ENCODE measurements around the gene MRM1. TPM values are rescaled to one million over a fixed set of nuclear protein-coding genes. Genes with fewer than 3 reads are reported as not detected.

Gene MRM1
- total RNA-seq = 10 to 100 TPM in 3 of 8 experiments, 1 to 10 TPM in 5; 2.3 to 15.1 (median 3.8) TPM

DNA sequence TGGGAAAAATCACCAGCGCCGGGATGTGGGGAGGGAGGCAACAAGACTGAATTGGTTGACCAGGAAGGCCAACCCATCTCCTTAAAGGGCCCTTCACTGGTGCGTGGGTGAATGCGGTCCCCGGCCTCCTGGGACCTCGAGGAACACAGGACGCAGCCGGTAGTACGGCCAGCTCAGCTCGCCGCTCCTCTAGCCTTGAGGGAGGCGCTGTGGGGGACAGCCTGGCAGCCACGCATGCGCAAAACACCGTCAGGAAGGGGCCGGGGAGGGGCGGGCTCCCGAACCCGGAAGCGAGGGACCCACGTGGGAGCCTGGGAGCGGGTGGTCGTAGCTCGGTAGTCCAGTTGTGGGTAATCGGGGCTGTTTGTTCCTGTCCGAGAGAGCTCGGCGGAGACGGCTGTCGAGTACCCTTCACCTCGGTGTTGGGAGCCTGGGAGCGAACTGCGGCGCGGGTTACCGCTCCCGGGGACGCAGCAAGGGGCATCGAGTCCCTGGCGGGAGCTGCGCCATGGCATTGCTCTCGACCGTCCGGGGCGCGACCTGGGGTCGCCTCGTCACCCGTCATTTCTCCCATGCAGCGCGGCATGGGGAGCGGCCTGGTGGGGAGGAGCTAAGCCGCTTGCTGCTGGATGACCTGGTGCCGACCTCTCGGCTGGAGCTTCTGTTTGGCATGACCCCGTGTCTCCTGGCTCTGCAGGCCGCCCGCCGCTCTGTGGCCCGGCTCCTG lies at the start of gene MRM1:
MRM1 (plus strand) TSS at position 281 of the 727 bp plus-strand sequence; CDS start at position 509, 228 bp downstream.
- in situ Hi-C loops (cut with MboI; ENCODE audit: low pct_unique_long_range_greater_than_20kb in 2 of 9, low sequenced_read_pairs in 9 of 9, unreplicated experiment in 9 of 9) = loop anchor here in 6 of 9 experiments (25.0 kb wide), 4 partner anchors 461 to 761 kb away; no protein-coding TSS in a partner anchor

DNA sequence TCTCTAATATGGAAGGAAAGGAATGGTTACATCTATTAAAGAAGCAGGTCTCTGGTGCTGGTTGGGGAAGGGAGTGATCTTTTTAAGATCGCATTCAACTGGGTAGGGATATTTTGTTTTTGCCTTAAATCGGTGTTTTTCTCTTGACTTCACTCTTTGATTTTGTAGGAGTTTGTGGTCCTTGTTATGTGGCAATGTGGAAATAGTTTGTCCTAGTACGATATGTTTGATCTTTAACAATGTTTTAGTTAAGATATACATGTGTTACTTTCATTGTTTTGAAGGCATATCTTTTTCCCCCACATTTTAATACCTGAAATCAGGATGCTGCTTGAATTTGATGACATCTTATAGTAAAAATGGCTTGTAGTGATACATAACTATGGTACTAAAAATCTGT lies 47.9 kb upstream of the MRM1 start:
- in situ Hi-C loops (cut with MboI; ENCODE audit: low pct_unique_long_range_greater_than_20kb in 2 of 9, low sequenced_read_pairs in 9 of 9, unreplicated experiment in 9 of 9) = no loop called here
- WGBS, 10 experiments = 33 to 100% (median 96%) methylated on average over 1 to 3 of the region's 3 CpGs
- Histone ChIP-seq H3K4me1 (replicated peaks in 1 of 2) (no peaks in the 10 kb centered on the region), H3K4me3 (no peak overlapping the region), H3K27ac (no peak overlapping the region)
- ATAC-seq (replicated peaks in 6 of 8) = no peak

More for the DNA sequence above, at the start of gene MRM1:
- ATAC-seq (replicated peaks in 6 of 8) = peak; percentile 85 to 94 (median 92)
- H3K27ac ChIP-seq = peak within 1 kb of the TSS; percentile 54 to 55
- H3K4me1 ChIP-seq (replicated peaks in 1 of 2) = peaks cover 9 to 12% of the 10 kb centered on the region in 2 donors
- 0 to 1% (median 0%) methylated on average over 2 to 33 of the region's 60 CpGs; no CpG with 5 or more reads in 5 of the 10 experiments for WGBS, 10 experiments
- peak within 1 kb of the TSS; percentile 46 to 84 (median 80) for H3K4me3 ChIP-seq

GRCh38 chr17:36566081-36566480 lies 35.3 kb upstream of the MRM1 start:
- Histone ChIP-seq H3K4me1 (replicated peaks in 1 of 2) (no peaks in the 10 kb centered on the region), H3K4me3 (no peak overlapping the region), H3K27ac (no peak overlapping the region)
- ATAC-seq (replicated peaks in 6 of 8) = no peak
- 80 to 100% (median 97%) methylated on average over 1 to 4 of the region's 4 CpGs; no CpG with 5 or more reads in 4 of the 10 experiments for WGBS, 10 experiments
- in situ Hi-C loops (cut with MboI; ENCODE audit: low pct_unique_long_range_greater_than_20kb in 2 of 9, low sequenced_read_pairs in 9 of 9, unreplicated experiment in 9 of 9) = no loop called here

DNA sequence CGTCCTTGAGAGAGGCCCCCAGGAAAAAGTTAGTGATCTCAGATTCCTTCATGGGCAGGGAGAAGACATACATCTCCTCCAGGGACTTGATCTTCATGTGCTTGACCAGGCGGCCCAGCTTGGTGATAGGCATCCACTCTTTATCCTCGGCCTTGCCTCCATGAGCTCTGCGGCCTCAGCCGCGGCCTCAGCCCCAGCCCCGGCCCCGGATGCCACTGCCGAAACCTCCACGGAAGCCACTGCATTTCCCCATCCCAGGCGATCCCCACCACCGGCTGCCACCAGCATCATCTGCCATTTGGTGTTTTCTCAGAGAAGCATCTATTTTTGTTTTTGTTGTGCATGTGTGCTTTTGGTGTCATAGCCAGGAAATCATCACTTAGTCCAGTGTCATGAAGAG lies 26.4 kb upstream of the MRM1 start:
- WGBS, 10 experiments = 50 to 100% (median 95%) methylated on average over 1 to 6 of the region's 12 CpGs; no CpG with 5 or more reads in 4 of the 10 experiments
- Histone ChIP-seq H3K27ac (no peak overlapping the region), H3K4me1 (replicated peaks in 1 of 2) (no peaks in the 10 kb centered on the region), H3K4me3 (no peak overlapping the region)
- ATAC-seq (replicated peaks in 6 of 8) = no peak
- in situ Hi-C loops (cut with MboI; ENCODE audit: low pct_unique_long_range_greater_than_20kb in 2 of 9, low sequenced_read_pairs in 9 of 9, unreplicated experiment in 9 of 9) = no loop called here

DNA sequence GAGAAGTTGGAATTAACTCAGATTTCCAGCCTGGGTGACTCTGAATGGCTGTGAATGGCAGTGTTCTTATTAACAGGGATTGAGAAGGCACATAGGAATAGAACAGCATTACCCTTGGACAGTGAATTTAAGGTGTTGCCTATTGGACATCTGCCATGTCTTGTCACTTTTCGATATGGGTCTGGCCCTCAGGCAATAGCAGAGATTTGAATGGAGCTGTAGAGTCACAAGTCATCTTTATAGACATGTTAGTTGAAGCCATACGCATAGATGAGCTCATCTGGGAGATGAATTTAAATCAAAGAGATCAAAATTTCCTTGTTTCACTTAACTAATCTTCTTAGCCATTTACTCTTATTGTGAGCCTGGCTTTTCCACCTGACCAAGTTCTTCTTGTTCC lies 24.6 kb upstream of the MRM1 start:
- in situ Hi-C loops (cut with MboI; ENCODE audit: low pct_unique_long_range_greater_than_20kb in 2 of 9, low sequenced_read_pairs in 9 of 9, unreplicated experiment in 9 of 9) = no loop called here
- Histone ChIP-seq H3K4me1 (replicated peaks in 1 of 2) (no peaks in the 10 kb centered on the region), H3K27ac (no peak overlapping the region), H3K4me3 (no peak overlapping the region)
- peak in 3 of 8 experiments; percentile 82 to 94 (median 93) for ATAC-seq (replicated peaks in 6 of 8)
- 8 to 100% (median 90%) methylated on average over 1 to 2 of the region's 2 CpGs; no CpG with 5 or more reads in 1 of the 10 experiments for WGBS, 10 experiments

GRCh38 chr17:36578671-36579070 lies 22.7 kb upstream of the MRM1 start:
- WGBS, 10 experiments = 80 to 100% (median 100%) methylated on average over 1 to 2 of the region's 2 CpGs; no CpG with 5 or more reads in 1 of the 10 experiments
- no peak overlapping the region for H3K27ac ChIP-seq
- H3K4me1 ChIP-seq (replicated peaks in 1 of 2) = no peaks in the 10 kb centered on the region
- H3K4me3 ChIP-seq = no peak overlapping the region
- in situ Hi-C loops (cut with MboI; ENCODE audit: low pct_unique_long_range_greater_than_20kb in 2 of 9, low sequenced_read_pairs in 9 of 9, unreplicated experiment in 9 of 9) = no loop called here
- ATAC-seq (replicated peaks in 6 of 8) = no peak

DNA sequence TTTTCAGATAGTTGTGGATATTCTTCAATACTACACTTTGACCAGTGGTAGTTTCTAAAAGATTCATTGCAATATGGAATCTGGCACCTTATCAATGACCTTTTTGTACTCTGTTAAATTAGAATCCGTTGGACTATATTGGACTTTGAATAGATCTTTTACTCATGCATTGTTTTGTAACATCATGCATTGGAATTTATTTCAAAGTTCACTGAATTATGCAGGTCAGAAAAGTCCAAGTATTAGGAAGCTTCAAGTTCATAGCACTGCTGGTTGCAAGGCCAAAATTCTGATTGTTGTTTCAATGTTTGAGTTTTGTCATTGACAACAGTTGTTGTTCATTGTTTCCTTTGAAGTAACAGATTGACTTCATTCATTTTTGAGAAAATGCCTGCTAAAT lies 17.6 kb upstream of the MRM1 start:
- in situ Hi-C loops (cut with MboI; ENCODE audit: low pct_unique_long_range_greater_than_20kb in 2 of 9, low sequenced_read_pairs in 9 of 9, unreplicated experiment in 9 of 9) = no loop called here

DNA sequence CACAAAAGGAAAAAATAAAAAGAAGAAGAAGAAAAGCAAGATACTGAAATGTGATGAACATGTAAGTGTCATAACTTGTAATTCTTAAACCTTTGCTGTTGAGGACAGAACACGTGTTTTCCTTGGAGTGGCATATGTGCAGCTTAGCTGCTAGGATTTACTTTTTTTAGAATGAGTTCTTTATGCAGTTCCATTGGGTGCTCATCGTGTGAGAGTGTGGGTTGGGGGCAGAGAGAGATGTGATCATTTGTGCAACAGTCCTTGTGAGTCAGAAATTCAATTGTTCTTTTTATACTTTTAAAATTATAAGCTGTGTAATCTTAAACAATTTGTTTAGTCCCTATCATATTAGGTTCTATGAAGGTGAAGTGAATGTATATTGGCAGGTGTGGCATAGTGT lies 15.2 kb upstream of the MRM1 start:
- no peak overlapping the region for H3K4me3 ChIP-seq
- no peak for ATAC-seq (replicated peaks in 6 of 8)
- 33 to 100% (median 96%) methylated on average over 1 to 2 of the region's 2 CpGs for WGBS, 10 experiments
- in situ Hi-C loops (cut with MboI; ENCODE audit: low pct_unique_long_range_greater_than_20kb in 2 of 9, low sequenced_read_pairs in 9 of 9, unreplicated experiment in 9 of 9) = no loop called here
- no peak overlapping the region for H3K27ac ChIP-seq
- H3K4me1 ChIP-seq (replicated peaks in 1 of 2) = peaks cover 0 to under 1% of the 10 kb centered on the region in 2 donors

More for the DNA sequence above, 17.6 kb upstream of the MRM1 start:
- Histone ChIP-seq H3K4me3 (no peak overlapping the region), H3K27ac (no peak overlapping the region), H3K4me1 (replicated peaks in 1 of 2) (no peaks in the 10 kb centered on the region)
- WGBS, 10 experiments = 0 to 100% (median 88%) methylated on average over 1 of the region's 1 CpG; no CpG with 5 or more reads in 5 of the 10 experiments
- no peak for ATAC-seq (replicated peaks in 6 of 8)

DNA sequence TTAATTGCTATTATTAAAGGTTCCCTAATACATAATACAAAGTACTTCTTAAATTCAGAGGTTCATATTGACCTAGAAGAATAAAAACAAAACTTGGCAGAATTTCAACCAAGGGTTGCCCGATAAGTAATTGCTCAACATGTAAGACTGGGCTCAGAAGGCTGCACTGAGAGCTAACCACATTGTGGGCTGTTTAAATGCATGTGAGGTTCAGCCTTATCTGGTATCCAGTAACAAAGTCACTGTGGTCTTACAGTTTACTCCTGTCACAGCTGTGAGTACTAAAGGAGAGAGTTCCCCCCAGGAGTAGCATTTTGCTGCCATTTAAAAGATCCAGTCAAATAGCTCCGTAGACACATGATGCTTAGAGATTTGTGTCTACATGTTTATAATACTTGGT lies 11.3 kb upstream of the MRM1 start:
- no peak overlapping the region for H3K4me3 ChIP-seq
- no peak for ATAC-seq (replicated peaks in 6 of 8)
- H3K27ac ChIP-seq = no peak overlapping the region
- peaks cover 5 to 11% of the 10 kb centered on the region in 2 donors for H3K4me1 ChIP-seq (replicated peaks in 1 of 2)
- in situ Hi-C loops (cut with MboI; ENCODE audit: low pct_unique_long_range_greater_than_20kb in 2 of 9, low sequenced_read_pairs in 9 of 9, unreplicated experiment in 9 of 9) = no loop called here
- WGBS, 10 experiments = 71 to 100% (median 94%) methylated on average over 1 to 2 of the region's 2 CpGs; no CpG with 5 or more reads in 2 of the 10 experiments

DNA sequence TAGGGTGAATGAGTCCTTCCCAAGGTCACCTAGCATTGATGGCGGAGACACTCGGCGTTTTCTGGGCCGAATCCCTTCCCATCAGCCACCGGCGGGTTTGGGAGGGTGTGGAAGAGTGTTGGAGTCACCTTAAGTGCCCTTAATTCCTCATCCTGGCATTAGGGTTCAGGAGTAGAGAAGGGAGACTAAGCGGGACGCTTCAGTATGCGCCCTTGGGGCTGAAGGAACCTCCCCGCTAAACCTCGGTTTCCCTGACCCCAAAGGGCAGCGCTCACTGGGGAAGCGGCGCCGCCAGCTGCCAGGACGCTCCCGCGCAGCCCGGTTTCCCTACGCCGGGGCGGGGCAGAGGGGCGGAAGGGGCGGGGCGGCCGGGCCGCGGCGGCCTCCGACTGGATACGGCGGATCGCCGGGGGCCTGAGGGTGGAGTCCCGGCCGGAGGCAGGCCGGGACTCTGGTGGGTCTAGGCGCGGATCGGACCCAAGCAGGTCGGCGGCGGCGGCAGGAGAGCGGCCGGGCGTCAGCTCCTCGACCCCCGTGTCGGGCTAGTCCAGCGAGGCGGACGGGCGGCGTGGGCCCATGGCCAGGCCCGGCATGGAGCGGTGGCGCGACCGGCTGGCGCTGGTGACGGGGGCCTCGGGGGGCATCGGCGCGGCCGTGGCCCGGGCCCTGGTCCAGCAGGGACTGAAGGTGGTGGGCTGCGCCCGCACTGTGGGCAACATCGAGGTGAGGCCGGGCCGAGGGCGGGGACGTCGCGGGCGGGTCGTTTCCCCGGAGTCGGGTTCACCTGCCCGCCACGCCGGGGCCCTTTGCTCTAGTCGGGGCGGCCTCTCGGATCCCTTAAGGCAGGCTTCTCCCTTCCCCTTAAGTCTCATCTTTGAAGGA lies 9.7 kb upstream of the MRM1 start, which contains the start of gene DHRS11:
DHRS11 (plus strand) TSS at position 446 of the 882 bp plus-strand sequence; CDS start at position 577, 131 bp downstream.
- H3K27ac ChIP-seq = peak within 1 kb of the TSS; percentile 39 to 54
- in situ Hi-C loops (cut with MboI; ENCODE audit: low pct_unique_long_range_greater_than_20kb in 2 of 9, low sequenced_read_pairs in 9 of 9, unreplicated experiment in 9 of 9) = no loop called here
- WGBS, 10 experiments = 0 to 20% (median 16%) methylated on average over 1 to 16 of the region's 87 CpGs; no CpG with 5 or more reads in 6 of the 10 experiments

DNA sequence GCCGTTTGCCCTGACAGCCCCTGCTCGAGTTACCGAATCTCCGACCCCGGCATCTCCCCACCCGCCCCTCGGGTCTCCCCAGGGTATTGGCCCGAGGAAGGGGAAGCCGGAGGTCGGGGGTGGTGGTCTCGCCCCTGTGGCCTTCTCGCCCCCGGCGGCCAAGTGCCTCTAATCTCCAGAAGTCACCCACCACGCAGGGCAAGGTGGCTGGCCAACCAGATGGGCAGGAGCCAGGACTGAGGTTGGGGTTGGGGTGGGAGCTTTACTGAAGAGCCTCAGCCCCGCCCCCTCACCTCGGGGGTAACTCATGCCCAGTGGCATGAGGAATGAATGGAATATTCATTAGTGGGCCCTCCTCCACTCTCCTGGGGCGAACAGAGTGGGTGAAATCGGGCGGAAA lies 9.1 kb upstream of the MRM1 start:
- Histone ChIP-seq H3K4me1 (replicated peaks in 1 of 2) (peaks cover 5 to 11% of the 10 kb centered on the region in 2 donors), H3K27ac (peak overlapping the region in 1 of 2 donors; percentile 54), H3K4me3 (peak overlapping the region; percentile 50 to 90 (median 74))
- in situ Hi-C loops (cut with MboI; ENCODE audit: low pct_unique_long_range_greater_than_20kb in 2 of 9, low sequenced_read_pairs in 9 of 9, unreplicated experiment in 9 of 9) = no loop called here
- WGBS, 10 experiments = 0 to 4% (median 0%) methylated on average over 1 to 4 of the region's 20 CpGs; no CpG with 5 or more reads in 7 of the 10 experiments
- ATAC-seq (replicated peaks in 6 of 8) = peak; percentile 15 to 62 (median 37)

More for the DNA sequence above, 9.7 kb upstream of the MRM1 start, which contains the start of gene DHRS11:
- peaks cover 5 to 11% of the 10 kb centered on the region in 2 donors for H3K4me1 ChIP-seq (replicated peaks in 1 of 2)
- peak; percentile 88 to 95 (median 92) for ATAC-seq (replicated peaks in 6 of 8)
- peak within 1 kb of the TSS; percentile 50 to 90 (median 74) for H3K4me3 ChIP-seq

- peak in 2 of 8 experiments; percentile 9 to 10 for ATAC-seq (replicated peaks in 6 of 8)
Observed at GRCh38 chr17:36592716-36593321, 8.6 kb upstream of the MRM1 start.

More at GRCh38 chr17:36592716-36593321, 8.6 kb upstream of the MRM1 start:
- in situ Hi-C loops (cut with MboI; ENCODE audit: low pct_unique_long_range_greater_than_20kb in 2 of 9, low sequenced_read_pairs in 9 of 9, unreplicated experiment in 9 of 9) = no loop called here
- peak overlapping the region; percentile 50 to 90 (median 74) for H3K4me3 ChIP-seq
- H3K4me1 ChIP-seq (replicated peaks in 1 of 2) = peaks cover 5 to 11% of the 10 kb centered on the region in 2 donors
- H3K27ac ChIP-seq = no peak overlapping the region
- 0 to 50% (median 0%) methylated on average over 1 to 2 of the region's 4 CpGs; no CpG with 5 or more reads in 6 of the 10 experiments for WGBS, 10 experiments

Measured in motor neuron (in vitro differentiated cells).